Superior temporal gyrus (tissue), 1 donor: ENCODE results near the gene PIP5K1C.

Experiments
- DNase-seq: peaks from one replicate; pipeline ENCODE4 v3.0.0-alpha.2; 2016; ENCODE audit errors: extremely low spot score

The PIP5K1C gene

DNA sequence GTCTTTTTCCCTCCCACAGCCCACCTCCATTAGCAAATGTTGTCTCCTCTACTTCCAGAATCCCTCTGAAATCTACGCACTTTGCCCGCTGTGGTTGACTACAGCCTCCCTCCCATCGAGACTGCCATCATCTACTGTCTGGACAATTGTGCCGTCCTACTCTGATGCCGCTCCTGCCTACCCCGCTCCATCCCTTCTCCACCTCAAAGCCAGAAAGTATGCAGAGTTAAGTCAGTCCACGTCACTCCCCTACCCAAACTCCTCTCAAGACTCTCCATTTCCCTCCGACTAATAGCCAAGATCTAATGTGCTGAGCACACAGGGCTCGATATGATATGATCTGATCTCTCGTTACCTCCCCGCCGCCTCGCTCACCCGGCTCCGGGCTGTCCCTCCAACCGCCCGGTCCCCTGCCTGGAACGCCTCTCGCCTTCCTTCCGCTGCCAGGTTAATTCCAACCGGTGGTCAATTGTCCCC lies 74.2 kb downstream of the PIP5K1C start:
- no peak for DNase-seq

GRCh38 chr19:3623716-3624115 lies 76.6 kb downstream of the PIP5K1C start:
- no peak for DNase-seq

GRCh38 chr19:3622224-3622623 lies 78.0 kb downstream of the PIP5K1C start:
- DNase-seq, result no peak

- DNase-seq, result no peak
Observed at GRCh38 chr19:3621689-3622088, 78.6 kb downstream of the PIP5K1C start.

DNA sequence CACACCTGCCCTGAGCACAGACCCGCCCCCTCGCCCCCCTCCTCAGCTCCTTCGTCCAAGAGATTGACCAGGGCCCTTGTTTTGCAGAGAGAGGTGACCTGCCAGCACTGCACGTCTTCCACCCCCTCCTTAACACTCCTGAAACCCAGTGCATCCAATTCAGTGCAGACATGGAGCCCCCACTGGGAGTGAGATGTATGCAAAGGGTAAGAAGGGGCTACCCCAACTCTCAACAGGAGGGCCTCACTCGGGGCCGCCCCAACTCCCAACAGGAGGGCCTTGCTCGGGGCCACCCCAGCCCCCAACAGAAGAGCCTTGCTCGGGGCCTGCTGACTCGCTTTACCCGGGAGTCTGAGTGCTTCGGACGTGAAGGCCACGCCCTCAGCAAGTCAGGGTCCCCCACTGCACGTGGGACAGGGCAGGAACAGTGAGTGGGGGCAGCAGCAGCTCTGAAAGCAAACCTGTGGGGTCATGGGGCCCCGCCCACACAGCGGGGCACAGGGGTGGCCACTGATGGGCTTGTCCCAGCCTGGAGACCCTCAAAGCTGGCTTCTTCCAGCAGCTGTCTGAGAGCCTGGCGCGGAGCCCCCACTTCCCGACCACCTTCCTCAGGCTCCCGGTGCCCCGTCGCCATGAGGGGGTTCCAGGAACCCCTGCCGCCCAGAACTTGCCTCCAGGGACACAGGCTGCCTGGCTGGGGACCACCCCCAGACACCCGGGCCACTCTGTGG lies 79.3 kb downstream of the PIP5K1C start:
- no peak for DNase-seq

DNA sequence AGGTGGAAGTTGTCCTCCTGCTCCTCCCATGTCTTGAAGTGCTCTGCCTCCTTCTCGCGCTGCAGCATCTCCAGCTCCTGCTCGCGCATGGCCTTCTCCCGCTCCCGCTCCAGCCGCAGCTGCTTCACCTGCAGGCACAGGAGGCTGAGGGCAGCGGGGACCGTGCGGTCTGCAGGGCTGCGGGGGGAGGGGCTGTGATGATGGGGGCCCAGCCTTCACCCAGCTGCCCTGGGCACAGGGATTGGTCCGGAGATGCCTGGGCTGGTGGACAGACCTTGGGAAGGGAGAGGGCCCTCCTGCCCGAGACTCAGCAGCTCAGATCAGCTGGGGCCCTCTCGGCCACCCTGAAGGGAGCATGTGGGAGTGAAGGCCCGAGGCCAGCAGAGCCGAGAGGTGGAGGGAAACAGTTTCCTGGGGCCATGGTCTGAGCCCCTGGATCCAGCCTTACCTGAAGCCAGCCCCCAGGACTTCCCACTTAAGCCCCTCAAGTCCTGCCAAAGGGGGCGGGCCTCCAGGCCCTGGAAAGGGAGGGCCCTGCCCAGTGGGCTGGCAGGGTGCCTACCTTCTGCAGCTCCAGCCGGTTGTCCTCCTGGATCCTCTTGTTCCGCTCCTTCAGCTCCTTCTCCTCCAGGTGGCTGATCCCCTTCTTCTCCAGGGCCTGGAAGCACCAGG lies 80.0 kb downstream of the PIP5K1C start:
- no peak for DNase-seq

DNA sequence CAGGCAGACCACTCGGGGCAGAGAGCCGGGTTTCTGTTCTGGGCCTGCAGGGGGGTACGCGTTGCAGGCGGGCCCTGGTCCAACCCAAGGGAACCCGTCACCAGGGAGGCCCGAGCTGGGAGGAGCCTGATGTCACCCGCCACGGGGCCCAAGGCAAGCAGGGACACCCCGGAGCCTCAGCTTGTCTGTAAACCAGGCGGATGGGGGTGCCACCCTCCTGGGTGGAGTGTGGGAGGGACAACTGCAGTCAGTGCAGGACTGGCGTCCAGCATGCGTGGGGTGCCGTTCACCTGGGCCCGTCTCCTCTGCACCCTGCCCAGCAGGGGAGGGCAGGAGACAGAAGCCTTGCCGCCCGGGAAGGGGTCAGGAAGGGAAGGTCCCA lies 80.6 kb downstream of the PIP5K1C start:
- DNase-seq, result no peak

DNA sequence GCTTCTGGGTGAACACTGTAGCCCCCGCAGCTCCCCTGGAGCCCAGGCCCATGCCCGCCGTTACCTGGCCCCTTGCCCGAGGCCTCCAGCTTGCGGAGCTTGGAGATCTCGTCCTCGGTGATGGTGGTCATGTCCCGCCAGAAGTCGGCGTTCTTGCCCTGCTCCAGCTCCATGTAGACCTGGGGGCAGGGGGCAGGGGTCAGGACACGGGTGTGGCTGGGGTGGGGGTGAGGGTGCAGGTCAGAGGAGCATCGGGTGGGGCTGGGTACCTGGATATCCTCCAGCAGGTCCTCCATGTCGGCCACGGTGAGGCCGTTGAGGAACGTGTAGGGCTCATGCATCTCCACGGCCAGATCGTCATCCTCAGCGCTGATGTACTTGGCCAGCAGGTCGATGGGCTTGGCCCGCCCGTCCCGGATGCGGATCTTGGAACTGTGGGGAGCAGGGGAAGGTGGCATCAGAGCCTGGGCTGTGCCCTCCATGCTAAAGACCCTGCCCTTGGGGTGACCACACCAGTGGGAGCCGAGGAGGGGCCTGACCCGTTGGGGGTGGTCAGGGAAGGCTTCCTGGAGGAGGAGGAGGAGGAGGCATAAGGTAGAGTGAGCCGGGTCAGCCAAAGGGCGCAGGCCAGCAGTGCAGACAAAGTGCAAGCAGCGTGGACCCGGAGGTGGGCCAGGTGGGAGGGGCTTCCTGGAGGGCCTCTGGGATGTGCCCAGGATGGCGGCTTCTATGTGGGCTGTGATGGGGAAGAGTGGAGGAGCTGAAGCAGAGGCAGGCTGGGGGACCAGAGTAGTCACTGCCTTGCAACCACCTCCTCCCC lies 81.2 kb downstream of the PIP5K1C start:
- DNase-seq, result no peak

GRCh38 chr19:3618144-3618810 lies 82.0 kb downstream of the PIP5K1C start:
- peak; percentile 49 for DNase-seq

DNA sequence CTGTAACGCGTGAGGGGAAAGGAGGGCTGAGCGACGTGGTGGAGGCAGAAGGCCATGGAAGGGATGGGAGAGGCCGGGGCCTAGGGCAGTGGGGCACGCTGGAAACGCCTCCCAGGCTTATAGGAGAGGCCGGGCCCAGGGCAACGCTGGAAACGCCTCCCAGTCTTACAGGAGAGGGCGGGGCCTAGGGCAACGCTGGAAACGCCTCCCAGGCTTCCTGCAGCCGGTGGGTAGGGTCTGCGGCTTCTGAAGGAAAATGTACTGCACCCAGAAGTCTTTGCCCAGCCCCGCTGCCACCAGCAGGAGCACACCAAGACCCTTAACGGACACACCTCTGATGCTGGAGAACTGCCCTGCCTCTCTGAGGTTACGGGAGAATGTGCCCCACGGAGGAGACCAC lies 82.8 kb downstream of the PIP5K1C start:
- no peak for DNase-seq

DNA sequence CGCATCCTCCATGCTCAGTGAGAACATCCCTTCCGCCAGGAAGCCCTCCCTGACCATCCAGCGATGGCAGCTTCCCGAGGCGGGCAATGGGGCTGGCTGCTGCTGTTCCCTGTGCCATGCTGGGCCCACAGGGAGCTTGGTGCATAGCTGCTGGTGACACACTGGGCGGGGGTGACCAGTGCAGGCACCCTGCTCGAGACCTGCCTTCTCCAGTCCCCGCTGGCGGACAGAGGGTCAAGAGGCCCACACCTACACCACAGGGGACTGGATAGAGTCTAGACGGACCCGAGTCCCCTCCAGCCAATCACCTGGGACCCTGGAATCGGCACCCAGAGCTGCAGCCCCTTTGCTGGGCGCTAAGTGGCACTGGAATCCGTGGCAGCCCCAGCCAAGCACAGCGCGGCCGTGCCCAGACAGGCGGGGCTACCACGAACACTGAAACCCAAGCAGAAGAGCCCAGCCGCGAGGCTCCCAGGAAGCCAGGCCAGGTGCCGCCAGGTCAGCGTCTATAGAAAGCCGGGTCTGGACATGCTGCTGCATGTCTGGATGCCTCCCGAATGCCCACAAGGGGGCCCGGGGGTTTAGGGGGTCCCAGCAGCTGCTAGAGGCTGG lies 84.6 kb downstream of the PIP5K1C start:
- DNase-seq, result no peak

DNA sequence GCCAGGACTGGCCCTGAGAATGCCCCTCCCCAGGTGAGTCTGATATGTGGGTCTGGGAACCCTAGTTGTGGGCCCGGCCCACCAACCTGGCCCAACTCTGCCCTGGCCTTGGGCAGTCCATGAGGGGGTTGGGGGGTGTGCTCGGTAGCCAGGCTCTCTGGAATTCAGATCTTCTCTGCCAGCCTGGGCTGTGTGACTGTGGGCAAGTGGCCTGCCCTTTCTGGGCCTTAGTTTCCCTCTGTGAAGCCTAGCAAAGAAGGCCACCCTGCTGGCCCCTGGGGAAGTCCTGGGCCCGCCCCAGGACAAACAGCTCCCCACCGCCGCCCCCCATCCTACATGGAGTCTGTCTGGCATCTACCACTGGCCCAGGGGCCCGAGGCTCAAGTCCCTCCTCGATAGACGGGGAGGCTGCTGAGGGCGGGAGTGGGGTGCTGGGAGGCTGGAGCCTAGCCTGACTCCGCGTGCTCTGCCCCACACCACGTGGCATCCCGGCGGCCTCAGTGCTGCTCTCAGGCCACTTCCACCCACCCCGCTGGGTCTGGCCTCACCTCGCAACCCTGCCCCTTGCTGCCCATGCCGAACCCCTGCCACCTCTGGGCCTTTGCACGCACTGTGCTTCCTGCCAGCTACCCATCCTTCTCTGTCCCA lies 85.3 kb downstream of the PIP5K1C start:
- no peak for DNase-seq

DNA sequence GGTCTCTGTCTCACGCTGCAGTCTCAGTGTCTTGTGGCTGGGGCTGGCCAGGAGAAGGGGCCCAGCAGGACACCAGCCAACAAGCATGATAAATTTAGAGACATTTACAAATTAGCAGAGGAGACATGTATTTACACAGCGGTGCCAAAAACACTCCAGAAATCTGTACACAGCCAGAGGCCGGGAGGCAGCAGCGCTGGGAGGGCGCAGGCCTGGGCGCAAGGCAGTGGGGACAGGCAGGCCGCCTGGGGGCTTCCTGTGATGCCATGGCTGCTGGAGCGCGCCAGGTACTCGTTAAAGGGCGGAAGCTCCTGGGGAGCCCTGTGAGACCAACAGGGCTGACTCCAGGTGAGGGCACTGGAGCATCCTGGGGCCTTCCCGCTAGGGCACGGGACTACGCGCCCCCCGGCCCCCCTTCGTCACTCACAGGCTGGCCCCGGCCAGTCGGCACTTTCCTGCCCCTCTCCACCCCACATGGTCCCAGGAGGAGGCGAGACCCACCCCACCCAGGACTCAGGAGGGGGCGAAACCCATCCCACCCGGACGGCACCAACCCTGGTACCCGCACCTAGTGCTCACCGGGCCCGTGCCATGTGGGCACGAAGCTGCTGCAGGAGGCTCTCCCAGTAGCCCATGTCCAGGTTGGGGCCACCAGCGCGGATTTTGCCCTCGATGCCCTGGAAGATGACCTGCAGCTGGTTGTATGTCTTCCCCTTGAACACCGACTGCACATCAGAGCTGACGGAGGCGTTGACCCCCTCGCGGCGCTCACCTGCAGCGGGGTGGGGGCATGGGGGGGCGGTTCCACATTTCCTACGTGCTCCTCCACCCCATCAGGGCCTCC lies 86.2 kb downstream of the PIP5K1C start:
- no peak for DNase-seq

- no peak for DNase-seq
Observed at GRCh38 chr19:3612901-3613741, 87.1 kb downstream of the PIP5K1C start.

DNA sequence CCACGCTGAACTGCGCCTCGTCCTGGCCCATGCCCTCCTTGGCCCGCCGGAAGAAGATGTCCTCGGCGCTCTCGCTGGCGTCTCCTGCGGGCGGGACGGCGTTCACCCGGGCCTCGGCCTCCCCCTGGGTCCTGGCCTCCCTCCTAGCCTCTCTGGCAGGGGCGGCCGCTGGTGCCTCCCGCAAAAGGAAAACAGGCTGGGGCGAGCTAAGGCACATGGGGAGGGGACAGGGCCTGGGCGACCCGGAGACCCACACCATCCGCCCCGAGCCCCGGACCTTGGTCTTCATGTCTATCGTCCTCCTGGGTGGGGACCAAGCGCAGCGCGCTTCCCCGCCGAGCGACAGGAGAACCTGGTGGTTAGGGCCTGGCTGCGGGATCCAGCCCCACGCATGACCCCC lies 87.9 kb downstream of the PIP5K1C start:
- no peak for DNase-seq

DNA sequence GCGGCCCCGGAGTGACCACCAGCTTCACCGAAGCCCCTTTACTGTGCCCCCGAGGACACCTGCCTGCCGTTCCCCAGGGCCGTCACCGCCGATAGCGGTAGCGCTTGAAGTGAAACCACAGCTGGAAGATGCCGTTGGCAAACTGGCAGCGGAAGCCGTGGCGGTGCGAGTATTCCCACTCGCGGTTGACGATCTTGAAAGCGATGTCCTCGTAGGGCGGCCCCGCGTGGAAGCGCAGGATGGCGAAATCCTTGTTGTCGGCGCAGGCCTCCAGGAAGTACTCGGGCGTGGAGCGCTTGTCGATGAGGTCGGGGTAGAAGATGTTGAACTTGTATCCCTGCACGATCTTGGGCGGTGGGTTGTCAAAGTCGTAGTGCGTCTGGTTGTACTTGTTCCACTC lies 88.4 kb downstream of the PIP5K1C start:
- no peak for DNase-seq

DNA sequence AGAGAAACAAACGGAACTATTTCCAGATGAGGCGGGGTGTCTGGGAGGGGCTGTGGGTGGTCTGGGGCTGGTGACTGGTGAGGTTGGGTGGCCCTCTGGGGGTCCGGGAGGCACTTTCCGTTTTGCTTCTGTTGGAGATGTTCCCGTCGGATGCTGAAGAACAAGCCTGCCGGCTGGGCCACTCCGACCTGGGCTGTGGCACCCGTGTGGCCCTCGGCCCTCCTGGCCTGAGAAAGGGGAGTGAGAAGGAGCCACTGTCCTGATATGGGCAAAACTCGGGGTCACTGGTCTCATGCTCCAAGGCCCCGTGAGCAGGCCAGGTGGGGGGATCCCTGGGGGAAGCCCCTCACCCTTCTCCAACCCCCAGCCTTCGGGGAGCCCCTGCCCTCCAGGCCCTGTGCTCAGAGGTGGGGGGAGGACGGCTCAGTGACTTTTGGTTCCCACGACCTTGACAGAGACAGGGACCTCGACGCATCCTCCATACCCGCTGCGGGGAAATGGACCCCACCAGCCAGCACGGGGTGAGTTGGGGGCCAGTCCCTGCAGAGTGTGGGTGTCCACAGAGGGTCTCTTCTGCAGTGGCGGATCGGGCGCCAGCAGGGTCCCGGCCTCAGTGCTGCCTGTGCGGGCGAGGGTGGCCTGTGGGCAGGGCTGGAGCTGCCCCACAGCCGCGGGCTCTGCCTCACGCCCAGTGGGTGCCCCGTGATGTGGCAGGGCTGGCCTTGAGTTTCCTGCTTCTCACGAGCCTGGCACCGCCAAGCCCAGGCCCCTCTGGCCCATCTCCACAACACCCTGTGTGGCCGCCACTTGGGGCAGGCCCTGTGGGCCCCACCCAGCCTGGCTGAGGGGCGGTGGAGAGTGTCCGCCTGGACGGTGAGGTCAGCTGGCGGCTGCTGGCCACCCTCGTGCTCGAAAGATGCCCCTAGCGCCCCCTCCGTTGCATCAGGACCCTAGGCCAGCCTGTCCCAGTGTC lies 89.2 kb downstream of the PIP5K1C start:
- no peak for DNase-seq
